Lower lobe of right lung (tissue), 2 donors: ENCODE data around the gene ING3. TPM values are rescaled to one million over a fixed set of nuclear protein-coding genes. Genes with fewer than 3 reads are reported as not detected.

ENCODE experiments used
- ATAC-seq, 2 donors: fragments of 200-7000 bp; cut with Tn5 transposase; one replicate each; pipeline ENCODE4 v1.9.1; 2020 to 2022; ENCODE audit warnings: mild to moderate bottlenecking in 2 of 2, moderate library complexity in 2 of 2
- DNase-seq: peaks from one replicate; pipeline ENCODE4 v3.0.0-alpha.2; 2020
- H3K27ac ChIP-seq: fragments of 200-600 bp; one replicate; pipeline ENCODE4 v1.8.0; 2022
- H3K27me3 ChIP-seq: fragments of 200-600 bp; one replicate; pipeline ENCODE4 v1.8.0; 2022; ENCODE audit warnings: low read depth
- H3K36me3 ChIP-seq: fragments of 200-600 bp; one replicate; pipeline ENCODE4 v1.8.0; 2022; ENCODE audit warnings: mild to moderate bottlenecking
- H3K4me1 ChIP-seq: fragments of 200-600 bp; one replicate; pipeline ENCODE4 v1.8.0; 2022
- H3K4me3 ChIP-seq: fragments of 200-600 bp; one replicate; pipeline ENCODE4 v1.8.0; 2022; ENCODE audit warnings: mild to moderate bottlenecking
- H3K9me3 ChIP-seq: fragments of 200-600 bp; one replicate; pipeline ENCODE4 v1.8.0; 2022
- intact Hi-C: fragments of 100-400 bp; cut with DNase I; formaldehyde crosslinking; loops from one replicate; pipeline ENCODE4 v1.11.0; 2022
- long read RNA-seq: library from polyadenylated mRNA; unstranded; transcript quantifications from one replicate; pipeline ENCODE4 v2.0.0, GENCODE V29; 2021
- total RNA-seq: library from RNA; stranded (reverse); fragmentation: NEBNext Ultra II Directional; extraction: Animal tissue kit (Norgen Biotek cat#: 25700); gene quantifications from one replicate; pipeline ENCODE4 v1.2.1, GENCODE V29; 2021
- TF ChIP-seq, protein P1 (sequence below): fragments of 200-600 bp; IDR thresholded peaks from one replicate; pipeline ENCODE4 v1.8.0; 2022; ENCODE audit warnings: antibody characterized with exemption, mild to moderate bottlenecking
- donor health status: DM: no; HTN: yes; CAD: no; lungs with severe emphysema.

The ING3 gene
- 21.5 TPM for total RNA-seq
- long read RNA-seq, transcript ING3-201 (12 exons, 3,777 nt), result major isoform, 12 of 20 reads
- long read RNA-seq, partial matches to known transcripts, result 0 of 20 reads
- long read RNA-seq, other reads (novel, unspliced or antisense), result 3 of 20 reads

DNA sequence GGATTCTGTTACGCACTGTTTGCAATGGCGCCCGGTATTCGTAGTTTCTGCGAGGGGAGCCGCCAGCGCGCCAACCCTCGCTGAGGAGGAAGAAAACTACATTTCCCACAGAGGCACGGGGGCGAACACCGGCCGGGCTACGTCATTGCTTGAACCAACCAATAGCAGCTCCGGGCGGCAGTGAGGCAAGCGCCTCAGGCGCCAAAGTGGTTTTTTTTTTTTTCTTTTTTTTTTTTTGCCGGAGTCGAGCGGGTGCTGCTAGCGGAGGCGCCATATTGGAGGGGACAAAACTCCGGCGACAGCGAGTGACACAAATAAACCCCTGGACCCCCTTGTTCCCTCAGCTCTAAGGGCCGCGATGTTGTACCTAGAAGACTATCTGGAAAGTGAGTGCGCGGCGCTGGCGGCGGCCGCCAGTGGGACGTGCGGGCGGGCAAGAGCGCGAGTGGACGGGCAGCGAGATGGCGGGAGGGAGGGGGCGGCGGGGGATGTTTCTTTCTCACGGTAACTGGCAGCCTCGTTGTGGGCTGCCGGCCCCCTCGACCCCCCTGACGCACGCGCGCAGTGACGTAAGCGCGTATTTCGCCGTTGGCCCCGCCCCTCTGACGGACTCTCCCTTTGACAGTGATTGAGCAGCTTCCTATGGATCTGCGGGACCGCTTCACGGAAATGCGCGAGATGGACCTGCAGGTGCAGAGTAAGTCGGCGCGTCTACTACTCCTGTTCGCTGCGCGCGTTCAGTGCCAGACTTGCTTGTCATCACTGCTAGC lies at the start of gene ING3:
ING3 (plus strand) TSS at position 239 of the 770 bp plus-strand sequence; CDS start at position 359, 120 bp downstream.
- ATAC-seq (peak; percentile 99), DNase-seq (peak; percentile 97)
- Histone ChIP-seq H3K9me3 (no peaks in the 10 kb centered on the region), H3K27me3 (no peaks in the 10 kb centered on the region), H3K4me3 (peak within 1 kb of the TSS; percentile 79), H3K27ac (peak within 1 kb of the TSS; percentile 95), H3K36me3 (peaks cover 27% of the 10 kb centered on the region), H3K4me1 (peaks cover 23% of the 10 kb centered on the region)
- intact Hi-C loops, result no loop called here
- TF ChIP-seq, protein P1, sequence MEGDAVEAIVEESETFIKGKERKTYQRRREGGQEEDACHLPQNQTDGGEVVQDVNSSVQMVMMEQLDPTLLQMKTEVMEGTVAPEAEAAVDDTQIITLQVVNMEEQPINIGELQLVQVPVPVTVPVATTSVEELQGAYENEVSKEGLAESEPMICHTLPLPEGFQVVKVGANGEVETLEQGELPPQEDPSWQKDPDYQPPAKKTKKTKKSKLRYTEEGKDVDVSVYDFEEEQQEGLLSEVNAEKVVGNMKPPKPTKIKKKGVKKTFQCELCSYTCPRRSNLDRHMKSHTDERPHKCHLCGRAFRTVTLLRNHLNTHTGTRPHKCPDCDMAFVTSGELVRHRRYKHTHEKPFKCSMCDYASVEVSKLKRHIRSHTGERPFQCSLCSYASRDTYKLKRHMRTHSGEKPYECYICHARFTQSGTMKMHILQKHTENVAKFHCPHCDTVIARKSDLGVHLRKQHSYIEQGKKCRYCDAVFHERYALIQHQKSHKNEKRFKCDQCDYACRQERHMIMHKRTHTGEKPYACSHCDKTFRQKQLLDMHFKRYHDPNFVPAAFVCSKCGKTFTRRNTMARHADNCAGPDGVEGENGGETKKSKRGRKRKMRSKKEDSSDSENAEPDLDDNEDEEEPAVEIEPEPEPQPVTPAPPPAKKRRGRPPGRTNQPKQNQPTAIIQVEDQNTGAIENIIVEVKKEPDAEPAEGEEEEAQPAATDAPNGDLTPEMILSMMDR, result no peak

- no peak overlapping the region for H3K4me3 ChIP-seq
- TF ChIP-seq, protein P1, result no peak
- no peaks in the 10 kb centered on the region for H3K36me3 ChIP-seq
- ATAC-seq (no peak), DNase-seq (no peak)
- peaks cover 6% of the 10 kb centered on the region for H3K9me3 ChIP-seq
- intact Hi-C loops, result no loop called here
- H3K27me3 ChIP-seq, result no peaks in the 10 kb centered on the region
- H3K4me1 ChIP-seq, result no peaks in the 10 kb centered on the region
- no peak overlapping the region for H3K27ac ChIP-seq
These were observed 35.1 kb upstream of the ING3 start for GRCh38 chr7:120915314-120916105.

DNA sequence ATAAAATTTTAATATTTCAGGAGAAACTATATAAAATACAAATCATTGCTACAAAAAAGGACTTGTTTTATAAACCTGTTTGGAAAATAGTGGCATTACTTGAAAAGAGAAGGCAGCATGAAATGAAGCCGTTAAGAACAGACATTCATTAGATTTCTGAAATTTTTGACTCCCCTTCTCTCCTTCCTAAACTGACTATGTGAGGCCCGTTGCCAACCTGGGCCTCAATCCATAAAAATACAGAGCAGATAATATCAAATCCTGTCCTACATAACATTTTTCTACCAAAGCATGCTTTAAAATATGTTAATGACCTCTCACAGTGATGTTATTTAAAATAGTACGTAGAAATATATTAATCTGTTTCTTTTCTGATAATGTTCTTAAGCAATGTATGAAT lies 34.5 kb upstream of the ING3 start:
- Histone ChIP-seq H3K36me3 (no peaks in the 10 kb centered on the region), H3K9me3 (peaks cover 6% of the 10 kb centered on the region), H3K27ac (no peak overlapping the region), H3K27me3 (no peaks in the 10 kb centered on the region), H3K4me3 (no peak overlapping the region), H3K4me1 (no peaks in the 10 kb centered on the region)
- DNase-seq (no peak), ATAC-seq (no peak)
- intact Hi-C loops, result no loop called here
- TF ChIP-seq, protein P1, result no peak

- Histone ChIP-seq H3K27me3 (no peaks in the 10 kb centered on the region), H3K4me1 (no peaks in the 10 kb centered on the region), H3K27ac (no peak overlapping the region), H3K4me3 (no peak overlapping the region), H3K9me3 (peaks cover 6% of the 10 kb centered on the region), H3K36me3 (no peaks in the 10 kb centered on the region)
- TF ChIP-seq, protein P1, result no peak
- ATAC-seq (no peak), DNase-seq (no peak)
- intact Hi-C loops, result no loop called here
These were observed 34.0 kb upstream of the ING3 start for GRCh38 chr7:120916538-120916937.

GRCh38 chr7:120919466-120919865 lies 31.1 kb upstream of the ING3 start:
- H3K9me3 ChIP-seq, result no peaks in the 10 kb centered on the region
- intact Hi-C loops, result no loop called here
- no peak for DNase-seq
- TF ChIP-seq, protein P1, result no peak
- H3K4me3 ChIP-seq, result no peak overlapping the region
- no peaks in the 10 kb centered on the region for H3K4me1 ChIP-seq
- no peaks in the 10 kb centered on the region for H3K27me3 ChIP-seq
- H3K36me3 ChIP-seq, result no peaks in the 10 kb centered on the region
- no peak for ATAC-seq
- no peak overlapping the region for H3K27ac ChIP-seq
